H9 (cell line): ENCODE measurements around the gene FAM227B. TPM values are rescaled to one million over a fixed set of nuclear protein-coding genes. Genes with fewer than 3 reads are reported as not detected.

ENCODE experiments used
- DNase-seq: peaks from one replicate; pipeline ENCODE4 v3.0.0-alpha.2; 2017
- H2AFZ ChIP-seq: one replicate; pipeline ENCODE4 v1.6.1; 2013; ENCODE audit warnings: mild to moderate bottlenecking, low read length, control low read depth, moderate library complexity
- H2AK5ac ChIP-seq: 2 replicates; pipeline ENCODE4 v1.6.1; 2013; ENCODE audit warnings: low read length, control low read depth, mixed read lengths; ENCODE audit not compliant: insufficient read length
- H2BK120ac ChIP-seq: one replicate; pipeline ENCODE4 v1.6.1; 2013; ENCODE audit warnings: low read depth, mild to moderate bottlenecking, low read length, control low read depth, inconsistent platforms; ENCODE audit not compliant: poor library complexity, severe bottlenecking
- H2BK12ac ChIP-seq: 2 replicates; pipeline ENCODE4 v1.6.1; 2013; ENCODE audit warnings: low read length, control low read depth, mixed read lengths, low read depth; ENCODE audit not compliant: insufficient read length
- H2BK15ac ChIP-seq: 2 replicates; pipeline ENCODE4 v1.6.1; 2013; ENCODE audit warnings: low read depth, low read length, control low read depth
- H2BK20ac ChIP-seq: one replicate; pipeline ENCODE4 v1.6.1; 2013; ENCODE audit warnings: low read depth, mild to moderate bottlenecking, low read length, control low read depth, inconsistent platforms; ENCODE audit not compliant: poor library complexity, severe bottlenecking
- H2BK5ac ChIP-seq: 2 replicates; pipeline ENCODE4 v1.6.1; 2013; ENCODE audit warnings: low read length, control low read depth, mixed read lengths; ENCODE audit not compliant: insufficient read length
- H3K14ac ChIP-seq: 2 replicates; pipeline ENCODE4 v1.6.1; 2013; ENCODE audit warnings: low read length, control low read depth; ENCODE audit not compliant: insufficient read depth
- H3K18ac ChIP-seq: 2 replicates; pipeline ENCODE4 v1.6.1; 2013; ENCODE audit warnings: low read depth, mild to moderate bottlenecking, mixed read lengths, low read length, control low read depth; ENCODE audit not compliant: insufficient read length
- H3K23ac ChIP-seq: 2 replicates; pipeline ENCODE4 v1.6.1; 2013; ENCODE audit warnings: low read length, control low read depth, mixed read lengths, low read depth; ENCODE audit not compliant: insufficient read length
- H3K23me2 ChIP-seq: 2 replicates; pipeline ENCODE4 v1.6.1; 2013; ENCODE audit warnings: low read depth, mild to moderate bottlenecking, mixed read lengths, low read length, control low read depth; ENCODE audit not compliant: insufficient read length, poor library complexity, severe bottlenecking
- H3K27ac ChIP-seq: 2 replicates; pipeline ENCODE4 v1.5.1; 2013; ENCODE audit warnings: low read length, control low read depth, mixed read lengths, low read depth; ENCODE audit not compliant: insufficient read length
- H3K27me3 ChIP-seq: 2 replicates; pipeline ENCODE4 v1.6.1; 2013; ENCODE audit warnings: low read length, control low read depth, inconsistent platforms; ENCODE audit not compliant: insufficient read depth
- H3K4ac ChIP-seq: 2 replicates; pipeline ENCODE4 v1.6.1; 2013; ENCODE audit warnings: low read depth, mild to moderate bottlenecking, control low read depth, inconsistent platforms, low read length, moderate library complexity
- H3K4me1 ChIP-seq: 2 replicates; pipeline ENCODE4 v1.6.1; 2013; ENCODE audit warnings: low read length, control low read depth, inconsistent platforms; ENCODE audit not compliant: insufficient read depth
- H3K4me2 ChIP-seq: 2 replicates; pipeline ENCODE4 v1.6.1; 2013; ENCODE audit warnings: low read length, control low read depth, mixed read lengths; ENCODE audit not compliant: insufficient read length, insufficient read depth
- H3K56ac ChIP-seq: 2 replicates; pipeline ENCODE4 v1.6.1; 2013; ENCODE audit warnings: low read depth, mild to moderate bottlenecking, mixed read lengths, low read length, control low read depth; ENCODE audit not compliant: insufficient read length
- H3K79me1 ChIP-seq: 2 replicates; pipeline ENCODE4 v1.6.1; 2013; ENCODE audit warnings: low read depth, mild to moderate bottlenecking, moderate library complexity, low read length, control low read depth, inconsistent platforms; ENCODE audit not compliant: insufficient read depth, poor library complexity, severe bottlenecking
- H3K79me2 ChIP-seq: 2 replicates; pipeline ENCODE4 v1.6.1; 2013; ENCODE audit warnings: low read length, control low read depth, inconsistent platforms; ENCODE audit not compliant: insufficient read depth
- H3K9ac ChIP-seq: 2 replicates; pipeline ENCODE4 v1.6.1; 2013; ENCODE audit warnings: low read length, control low read depth, mixed read lengths; ENCODE audit not compliant: insufficient read length; ENCODE audit errors: extremely low read depth
- H3K9me3 ChIP-seq: one replicate; pipeline ENCODE4 v1.6.1; 2013; ENCODE audit warnings: low read depth, low read length, inconsistent platforms; ENCODE audit not compliant: control insufficient read depth
- H3T11ph ChIP-seq: one replicate; pipeline ENCODE4 v1.6.1; 2013; ENCODE audit warnings: mild to moderate bottlenecking, low read length, control low read depth, inconsistent platforms
- H4K20me1 ChIP-seq: one replicate; pipeline ENCODE4 v1.6.1; 2013; ENCODE audit not compliant: control insufficient read depth, insufficient read length, insufficient read depth
- H4K5ac ChIP-seq: 2 replicates; pipeline ENCODE4 v1.6.1; 2013; ENCODE audit warnings: low read depth, mild to moderate bottlenecking, mixed read lengths, low read length, control low read depth; ENCODE audit not compliant: insufficient read length
- H4K8ac ChIP-seq: replicated peaks from 2 replicates; pipeline ENCODE4 v1.6.1; 2013; ENCODE audit warnings: low read length, control low read depth, mixed read lengths, low read depth; ENCODE audit not compliant: insufficient read length
- H4K91ac ChIP-seq: 2 replicates; pipeline ENCODE4 v1.6.1; 2013; ENCODE audit warnings: low read depth, mild to moderate bottlenecking, moderate library complexity, mixed read lengths, low read length, control low read depth; ENCODE audit not compliant: insufficient read length
- H3K27ac Mint-ChIP-seq, 3 experiments: 2 replicates in 2 of 3; 3 replicates in 1 of 3; pipeline ENCODE4 v1.8.0; 2020 to 2021; ENCODE audit warnings: mixed read lengths in 3 of 3, mild to moderate bottlenecking in 1 of 3, moderate library complexity in 1 of 3
- H3K27me3 Mint-ChIP-seq: 2 replicates; pipeline ENCODE4 v1.8.0; 2021; ENCODE audit warnings: low read depth, mild to moderate bottlenecking, moderate library complexity, mixed read lengths
- H3K36me3 Mint-ChIP-seq, 3 experiments: 2 replicates in 2 of 3; 3 replicates in 1 of 3; pipeline ENCODE4 v1.8.0; 2020 to 2021; ENCODE audit warnings: low read depth in 3 of 3, mixed read lengths in 3 of 3; ENCODE audit not compliant: insufficient read depth in 1 of 3
- H3K4me1 Mint-ChIP-seq, 2 experiments: 2 replicates each; pipeline ENCODE4 v1.8.0; 2020; ENCODE audit warnings: mixed read lengths in 2 of 2
- H3K4me3 Mint-ChIP-seq, 2 experiments: 2 replicates in 1 of 2; 3 replicates in 1 of 2; pipeline ENCODE4 v1.8.0; 2020 to 2021; ENCODE audit warnings: mild to moderate bottlenecking in 2 of 2, mixed read lengths in 2 of 2, moderate library complexity in 1 of 2
- H3K9me3 Mint-ChIP-seq, 2 experiments: 2 replicates in 1 of 2; 3 replicates in 1 of 2; pipeline ENCODE4 v1.8.0; 2020; ENCODE audit warnings: mild to moderate bottlenecking in 2 of 2, mixed read lengths in 2 of 2, moderate library complexity in 1 of 2
- total RNA-seq: library from RNA; stranded (reverse); gene quantifications from 2 replicates; pipeline ENCODE4 v1.2.1, GENCODE V29; 2021
- TF ChIP-seq, protein P1 (sequence below): fragments of 200-600 bp; sonication (generic); conservative IDR thresholded peaks from 3 replicates; pipeline ENCODE4 v1.8.0; 2021; ENCODE audit warnings: antibody characterized with exemption, mild to moderate bottlenecking

The FAM227B gene
- total RNA-seq, 1 experiment from 2014 or later, result 5.5 TPM

DNA sequence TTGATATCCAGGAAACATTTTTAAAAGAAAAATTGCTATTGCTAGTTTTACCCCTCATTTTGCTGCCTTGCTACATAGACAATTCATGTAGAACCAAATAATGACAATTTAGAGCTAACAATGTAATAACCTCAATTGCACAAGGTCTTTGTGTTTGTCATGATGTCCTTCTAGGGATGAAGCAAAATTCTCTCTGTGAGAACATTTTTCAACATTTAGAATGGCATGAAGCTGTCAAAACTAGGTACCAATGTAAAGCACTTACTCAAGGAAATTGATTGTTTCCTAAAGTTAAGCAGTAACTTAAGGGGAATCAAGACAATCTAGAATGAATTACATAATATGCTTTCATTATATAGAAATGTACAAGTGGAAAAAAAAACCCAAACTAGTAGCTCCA is 205.5 kb downstream of the FAM227B start:
- no peak overlapping the region for H3K4me3 Mint-ChIP-seq
- Histone ChIP-seq H3K9me3 (no peaks in the 10 kb centered on the region), H3K9ac (no peak overlapping the region), H2BK120ac (no peak overlapping the region), H3K56ac (no peak overlapping the region), H3K79me2 (no peaks in the 10 kb centered on the region), H4K8ac (no peak overlapping the region), H3K27me3 (no peaks in the 10 kb centered on the region), H3K79me1 (no peaks in the 10 kb centered on the region), H3T11ph (no peak overlapping the region), H2AK5ac (no peak overlapping the region), H4K20me1 (no peaks in the 10 kb centered on the region), H4K5ac (no peak overlapping the region), H4K91ac (no peak overlapping the region), H3K23ac (no peak overlapping the region), H3K4me1 (no peaks in the 10 kb centered on the region), H3K14ac (no peak overlapping the region), H3K4me2 (no peak overlapping the region), H2BK15ac (no peak overlapping the region), H3K23me2 (no peaks in the 10 kb centered on the region), H3K4ac (no peak overlapping the region), H3K27ac (no peak overlapping the region), H2BK12ac (no peak overlapping the region), H2AFZ (no peak overlapping the region), H2BK5ac (no peak overlapping the region), H3K18ac (no peak overlapping the region), H2BK20ac (no peak overlapping the region)
- H3K36me3 Mint-ChIP-seq, result no peaks in the 10 kb centered on the region; a peak in 1 of 7 replicates
- H3K27ac Mint-ChIP-seq, result no peak overlapping the region
- H3K27me3 Mint-ChIP-seq, result no peaks in the 10 kb centered on the region
- H3K9me3 Mint-ChIP-seq, result no peaks in the 10 kb centered on the region; a peak in 1 of 5 replicates
- TF ChIP-seq, protein P1, sequence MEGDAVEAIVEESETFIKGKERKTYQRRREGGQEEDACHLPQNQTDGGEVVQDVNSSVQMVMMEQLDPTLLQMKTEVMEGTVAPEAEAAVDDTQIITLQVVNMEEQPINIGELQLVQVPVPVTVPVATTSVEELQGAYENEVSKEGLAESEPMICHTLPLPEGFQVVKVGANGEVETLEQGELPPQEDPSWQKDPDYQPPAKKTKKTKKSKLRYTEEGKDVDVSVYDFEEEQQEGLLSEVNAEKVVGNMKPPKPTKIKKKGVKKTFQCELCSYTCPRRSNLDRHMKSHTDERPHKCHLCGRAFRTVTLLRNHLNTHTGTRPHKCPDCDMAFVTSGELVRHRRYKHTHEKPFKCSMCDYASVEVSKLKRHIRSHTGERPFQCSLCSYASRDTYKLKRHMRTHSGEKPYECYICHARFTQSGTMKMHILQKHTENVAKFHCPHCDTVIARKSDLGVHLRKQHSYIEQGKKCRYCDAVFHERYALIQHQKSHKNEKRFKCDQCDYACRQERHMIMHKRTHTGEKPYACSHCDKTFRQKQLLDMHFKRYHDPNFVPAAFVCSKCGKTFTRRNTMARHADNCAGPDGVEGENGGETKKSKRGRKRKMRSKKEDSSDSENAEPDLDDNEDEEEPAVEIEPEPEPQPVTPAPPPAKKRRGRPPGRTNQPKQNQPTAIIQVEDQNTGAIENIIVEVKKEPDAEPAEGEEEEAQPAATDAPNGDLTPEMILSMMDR, result no peak
- no peaks in the 10 kb centered on the region for H3K4me1 Mint-ChIP-seq
- DNase-seq, result no peak
